ENCODE results near the gene BEST3. TPM values are rescaled to one million over a fixed set of nuclear protein-coding genes. Genes with fewer than 3 reads are reported as not detected.

The BEST3 gene
- total and polyA plus RNA-seq, 2 experiments from 2014 or later, result 0.34 to 0.60 TPM

- no peaks in the 10 kb centered on the region for H3K9me2 ChIP-seq (replicated peaks; ENCODE audit: insufficient read depth)
- no peak overlapping the region for H2AFZ ChIP-seq
- WGBS (ENCODE audit: low lambda C conversion rate, missing lambda C conversion rate), result 75% methylated on average over 4 of the region's 4 CpGs
- no peaks in the 10 kb centered on the region for H3K27me3 ChIP-seq
- no peaks in the 10 kb centered on the region for H3K4me1 ChIP-seq (ENCODE audit: insufficient read depth)
- H3K4me3 ChIP-seq, result no peak overlapping the region
- H3K4me2 ChIP-seq, result no peak overlapping the region
- no peaks in the 10 kb centered on the region for H3K36me3 ChIP-seq (replicated peaks; ENCODE audit: insufficient read depth, low read depth)
- no peak overlapping the region for H3K27ac ChIP-seq
- DNase-seq (ENCODE audit: low spot score), result no peak
- H4K20me1 ChIP-seq (ENCODE audit: insufficient read depth, poor library complexity, severe bottlenecking), result no peaks in the 10 kb centered on the region
- H3K79me2 ChIP-seq, result no peaks in the 10 kb centered on the region
- H3K9me3 ChIP-seq (ENCODE audit: low read depth), result no peaks in the 10 kb centered on the region
- TF ChIP-seq EZH2 (IDR thresholded peaks at IDR 0.05; ENCODE audit: borderline replicate concordance) (no peak), CTCF (IDR thresholded peaks at IDR 0.05; ENCODE audit: poor library complexity) (no peak), EZH2phosphoT487 (IDR thresholded peaks at IDR 0.05; ENCODE audit: low read depth, severe bottlenecking, unreplicated experiment) (no peak)
Observed at GRCh38 chr12:69620077-69620476, 79.0 kb downstream of the BEST3 start.

GRCh38 chr12:69619050-69619449 lies 80.1 kb downstream of the BEST3 start:
- TF ChIP-seq EZH2 (IDR thresholded peaks at IDR 0.05; ENCODE audit: borderline replicate concordance), result no peak
- no peak for TF ChIP-seq CTCF (IDR thresholded peaks at IDR 0.05; ENCODE audit: poor library complexity)
- TF ChIP-seq EZH2phosphoT487 (IDR thresholded peaks at IDR 0.05; ENCODE audit: low read depth, severe bottlenecking, unreplicated experiment), result no peak
- 67% methylated on average over 6 of the region's 6 CpGs for WGBS (ENCODE audit: low lambda C conversion rate, missing lambda C conversion rate)

GRCh38 chr12:69616025-69616424 lies 83.1 kb downstream of the BEST3 start:
- H3K9me3 ChIP-seq (ENCODE audit: low read depth), result no peaks in the 10 kb centered on the region
- no peak overlapping the region for H3K4me2 ChIP-seq
- no peaks in the 10 kb centered on the region for H3K27me3 ChIP-seq
- H2AFZ ChIP-seq, result no peak overlapping the region
- H4K20me1 ChIP-seq (ENCODE audit: insufficient read depth, poor library complexity, severe bottlenecking), result no peaks in the 10 kb centered on the region
- no peak overlapping the region for H3K27ac ChIP-seq
- no peaks in the 10 kb centered on the region for H3K79me2 ChIP-seq
- no peaks in the 10 kb centered on the region for H3K9me2 ChIP-seq (replicated peaks; ENCODE audit: insufficient read depth)
- H3K4me3 ChIP-seq, result no peak overlapping the region
- no peaks in the 10 kb centered on the region for H3K36me3 ChIP-seq (replicated peaks; ENCODE audit: insufficient read depth, low read depth)
- WGBS (ENCODE audit: low lambda C conversion rate, missing lambda C conversion rate), result 86% methylated on average over 14 of the region's 14 CpGs
- no peak for DNase-seq (ENCODE audit: low spot score)
- TF ChIP-seq CTCF (IDR thresholded peaks at IDR 0.05; ENCODE audit: poor library complexity) (no peak), EZH2 (IDR thresholded peaks at IDR 0.05; ENCODE audit: borderline replicate concordance) (no peak), EZH2phosphoT487 (IDR thresholded peaks at IDR 0.05; ENCODE audit: low read depth, severe bottlenecking, unreplicated experiment) (no peak)
- H3K4me1 ChIP-seq (ENCODE audit: insufficient read depth), result no peaks in the 10 kb centered on the region

More at GRCh38 chr12:69619050-69619449, 80.1 kb downstream of the BEST3 start:
- Histone ChIP-seq H3K27ac (no peak overlapping the region), H3K9me2 (replicated peaks; ENCODE audit: insufficient read depth) (no peaks in the 10 kb centered on the region), H3K36me3 (replicated peaks; ENCODE audit: insufficient read depth, low read depth) (no peaks in the 10 kb centered on the region), H2AFZ (no peak overlapping the region), H4K20me1 (ENCODE audit: insufficient read depth, poor library complexity, severe bottlenecking) (no peaks in the 10 kb centered on the region), H3K4me1 (ENCODE audit: insufficient read depth) (no peaks in the 10 kb centered on the region), H3K79me2 (no peaks in the 10 kb centered on the region), H3K9me3 (ENCODE audit: low read depth) (no peaks in the 10 kb centered on the region), H3K4me3 (no peak overlapping the region), H3K4me2 (no peak overlapping the region), H3K27me3 (no peaks in the 10 kb centered on the region)
- no peak for DNase-seq (ENCODE audit: low spot score)

GRCh38 chr12:69613351-69613750 lies 85.8 kb downstream of the BEST3 start:
- H4K20me1 ChIP-seq (ENCODE audit: insufficient read depth, poor library complexity, severe bottlenecking), result no peaks in the 10 kb centered on the region
- H3K4me3 ChIP-seq, result no peak overlapping the region
- no peak overlapping the region for H2AFZ ChIP-seq
- H3K9me3 ChIP-seq (ENCODE audit: low read depth), result no peaks in the 10 kb centered on the region
- no peaks in the 10 kb centered on the region for H3K27me3 ChIP-seq
- H3K36me3 ChIP-seq (replicated peaks; ENCODE audit: insufficient read depth, low read depth), result no peaks in the 10 kb centered on the region
- no peaks in the 10 kb centered on the region for H3K79me2 ChIP-seq
- H3K4me2 ChIP-seq, result no peak overlapping the region
- H3K4me1 ChIP-seq (ENCODE audit: insufficient read depth), result no peaks in the 10 kb centered on the region
- no peak overlapping the region for H3K27ac ChIP-seq
- no peak for DNase-seq (ENCODE audit: low spot score)
- H3K9me2 ChIP-seq (replicated peaks; ENCODE audit: insufficient read depth), result no peaks in the 10 kb centered on the region
- TF ChIP-seq EZH2phosphoT487 (IDR thresholded peaks at IDR 0.05; ENCODE audit: low read depth, severe bottlenecking, unreplicated experiment) (no peak), CTCF (IDR thresholded peaks at IDR 0.05; ENCODE audit: poor library complexity) (no peak), EZH2 (IDR thresholded peaks at IDR 0.05; ENCODE audit: borderline replicate concordance) (no peak)

All from hepatocyte (in vitro differentiated cells).